RCC 7860 (cell line): ENCODE results near the gene ZNF592.
A peak's percentile ranks its signal among the peaks of the same experiment; 100 is the strongest.
"Not testable (repeated sequence)": the region's sequence is repeated elsewhere in the genome, so short reads cannot be mapped to it uniquely, and the experiment has no call there.

ENCODE experiments used
- DNase-seq: peaks from one replicate; pipeline ENCODE4 v3.0.0-alpha.2; 2015; ENCODE audit warnings: low spot score
- FAIRE-seq: peaks from 2 replicates; lab custom pipeline; 2012; peaks lifted over from hg19 to GRCh38; lab: Jason Lieb, UNC

Gene ZNF592

DNA sequence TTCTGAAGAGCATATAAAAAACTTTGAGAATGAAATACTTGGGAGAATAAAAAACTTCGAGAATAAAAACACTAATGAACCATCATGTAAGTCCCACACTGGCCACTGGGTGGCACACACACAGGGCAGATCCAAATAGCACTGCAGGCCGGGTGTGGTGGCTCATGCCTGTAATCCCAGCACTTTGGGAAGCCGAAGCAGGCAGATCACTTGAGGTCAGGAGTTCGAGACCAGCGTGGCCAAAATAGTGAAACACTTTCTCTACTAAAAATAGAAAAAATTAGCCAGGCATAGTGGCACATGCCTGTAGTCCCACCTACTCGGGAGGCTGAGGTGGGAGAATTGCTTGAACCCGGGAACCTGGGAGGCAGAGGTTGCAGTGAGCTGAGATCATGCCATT, 97.2 kb downstream of the ZNF592 start:
- DNase-seq, result peak; percentile 33
- FAIRE-seq, result not testable (repeated sequence)

DNA sequence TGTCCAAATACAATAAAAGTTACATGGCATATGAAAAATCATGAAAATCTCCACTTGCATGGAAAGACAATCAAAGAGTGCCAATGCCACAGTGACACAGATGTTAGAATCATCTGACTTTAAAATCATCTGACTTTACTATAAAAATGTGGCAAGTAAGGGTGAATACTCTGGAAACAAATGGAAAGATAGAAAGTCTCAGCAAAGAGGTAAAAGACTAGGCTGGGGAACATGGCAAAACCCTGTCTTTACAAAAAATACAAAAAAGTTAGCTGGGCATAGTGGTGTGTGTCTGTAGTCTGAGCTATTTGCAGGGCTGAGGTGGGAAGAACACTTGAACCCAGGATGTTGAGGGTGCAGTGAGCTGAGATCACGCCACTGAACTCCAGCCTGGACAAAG, 97.9 kb downstream of the ZNF592 start:
- DNase-seq, result no peak
- FAIRE-seq, result no peak

DNA sequence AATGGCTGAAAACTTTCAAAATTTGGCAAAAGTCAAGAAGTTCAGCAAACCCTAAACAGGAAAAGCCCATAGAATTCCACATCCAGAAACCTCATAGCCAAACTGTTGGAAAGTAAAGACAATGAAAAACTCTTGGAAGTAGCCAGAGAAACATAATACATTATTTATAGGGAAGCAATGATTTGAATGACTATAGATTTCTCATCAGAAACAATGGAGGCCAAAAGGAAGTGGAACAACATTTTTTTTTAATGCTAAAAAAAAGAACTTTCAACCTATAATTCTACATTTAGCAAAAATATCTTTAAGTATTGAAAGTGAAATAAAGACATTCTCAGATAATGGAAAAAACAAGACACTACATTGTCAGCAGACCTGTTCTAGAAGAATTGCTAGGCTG, 99.0 kb downstream of the ZNF592 start:
- no peak for FAIRE-seq

DNA sequence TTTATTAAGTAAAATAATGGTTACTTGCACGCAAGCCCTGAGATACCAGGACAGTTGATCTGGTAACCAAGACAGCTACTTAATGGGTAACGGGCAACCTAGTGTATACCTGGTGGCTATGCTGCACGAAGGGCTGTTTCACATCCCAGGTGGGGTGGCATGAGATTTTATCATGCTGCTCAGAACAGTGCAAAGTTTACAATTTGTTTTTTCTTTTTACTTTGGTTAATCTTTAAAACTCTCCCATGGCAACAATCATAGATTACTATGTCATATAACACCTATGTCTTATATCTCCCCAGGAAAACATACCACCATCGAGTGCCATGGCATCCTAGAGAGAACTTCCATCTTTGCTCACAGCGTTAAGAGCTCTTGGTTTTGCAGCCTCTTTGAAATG, 103.8 kb downstream of the ZNF592 start:
- FAIRE-seq, result no peak
- DNase-seq, result no peak

More for the DNA sequence above, 99.0 kb downstream of the ZNF592 start:
- no peak for DNase-seq

DNA sequence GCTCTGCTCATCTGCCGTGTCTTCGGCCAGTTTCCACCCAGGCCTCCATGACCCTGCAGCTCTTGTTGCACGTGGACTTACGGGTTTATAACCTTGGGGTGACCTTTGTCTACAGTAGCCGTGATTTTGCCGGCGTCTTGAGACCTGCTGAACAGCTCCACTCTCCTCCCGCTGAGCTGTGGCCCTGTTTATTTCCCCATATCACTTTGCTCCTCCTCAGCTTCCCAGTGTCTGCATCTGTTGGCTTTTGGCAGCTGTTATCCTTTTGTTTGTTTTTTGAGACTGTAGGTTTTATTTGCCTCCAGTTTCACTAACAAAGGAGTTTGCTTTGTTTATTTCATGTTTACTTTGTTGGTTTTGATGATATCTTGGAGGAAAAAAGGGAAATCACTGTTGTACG, 106.7 kb downstream of the ZNF592 start:
- no peak for DNase-seq
- FAIRE-seq, result no peak

DNA sequence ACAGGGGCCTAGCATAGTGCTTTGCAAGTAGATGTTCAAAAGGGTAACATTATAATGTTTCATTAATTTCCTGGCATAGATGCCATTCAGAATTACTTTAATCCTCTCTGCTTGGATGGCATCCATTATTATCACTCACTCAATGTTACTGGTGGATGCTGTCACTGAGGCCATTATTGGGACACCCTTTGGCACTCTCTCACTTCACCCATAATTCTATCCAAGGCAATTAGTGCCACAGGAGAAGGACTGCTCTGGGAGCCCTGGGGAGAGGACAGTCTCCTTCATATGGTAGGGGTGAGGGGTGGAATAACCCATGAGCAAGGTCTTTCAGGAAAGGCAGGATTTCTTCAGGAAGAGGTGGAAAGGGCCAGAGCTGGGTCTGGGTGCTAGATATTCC, 107.4 kb downstream of the ZNF592 start:
- FAIRE-seq, result no peak
- no peak for DNase-seq
